NB4 (cell line): ENCODE results near the gene ARHGAP24.

Source experiments
- DNase-seq: peaks from one replicate; pipeline ENCODE4 v3.0.0; 2010; ENCODE audit warnings: low read depth
- H3K4me3 ChIP-seq: one replicate; pipeline ENCODE4 v1.5.1; 2011; ENCODE audit warnings: mild to moderate bottlenecking, low read depth, low read length, moderate library complexity
- CTCF ChIP-seq: IDR thresholded peaks from one replicate; pipeline ENCODE4 v1.5.1; 2012; ENCODE audit warnings: low read depth, low read length
- MAX ChIP-seq: IDR thresholded peaks from 2 replicates; pipeline ENCODE4 v1.6.1; 2011; ENCODE audit warnings: low read depth, low read length
- MYC ChIP-seq: IDR thresholded peaks from 2 replicates; pipeline ENCODE4 v1.6.1; 2011; ENCODE audit warnings: low read depth, low read length
- POLR2A ChIP-seq: IDR thresholded peaks from 2 replicates; pipeline ENCODE4 v1.6.1; 2011; ENCODE audit warnings: mild to moderate bottlenecking; ENCODE audit not compliant: insufficient read length; ENCODE audit errors: extremely low read depth

The ARHGAP24 gene

DNA sequence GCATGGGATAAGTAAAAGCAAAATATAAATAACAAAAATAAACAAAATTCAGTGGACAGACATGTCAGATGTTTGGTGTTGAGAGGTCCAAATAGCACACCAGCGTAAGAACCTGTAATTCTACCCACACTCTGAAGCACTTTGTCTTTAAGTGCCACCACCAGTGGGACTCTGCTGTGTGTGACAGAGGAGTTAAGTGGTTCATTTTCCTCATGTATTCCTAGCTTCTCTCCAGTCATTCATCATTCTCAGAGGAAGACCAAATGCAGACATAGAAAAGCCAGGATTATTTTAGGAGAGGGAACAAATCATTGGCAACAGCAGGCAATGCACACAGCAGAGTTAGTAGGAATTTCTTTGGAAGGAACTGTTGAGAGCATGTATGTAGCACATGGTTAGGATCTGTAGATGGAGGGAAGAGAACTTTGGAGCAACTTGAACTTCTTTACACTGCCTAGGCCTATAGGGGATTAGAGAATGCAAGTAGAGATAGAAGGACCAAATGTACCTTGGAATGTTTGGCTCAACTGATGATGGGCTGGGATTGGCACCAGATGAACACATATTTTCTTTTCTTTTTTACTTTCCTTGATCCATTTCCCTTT, 43.0 kb upstream of the ARHGAP24 start:
- no peak for TF ChIP-seq MAX
- TF ChIP-seq CTCF: no peak
- no peak for TF ChIP-seq POLR2A
- TF ChIP-seq MYC: no peak
- DNase-seq: no peak
- H3K4me3 ChIP-seq: no peak overlapping the region

GRCh38 chr4:85445050-85445639, 29.8 kb upstream of the ARHGAP24 start:
- no peak for TF ChIP-seq POLR2A
- TF ChIP-seq MAX: no peak
- no peak for TF ChIP-seq MYC
- TF ChIP-seq CTCF: no peak
- no peak for DNase-seq
- H3K4me3 ChIP-seq: no peak overlapping the region

DNA sequence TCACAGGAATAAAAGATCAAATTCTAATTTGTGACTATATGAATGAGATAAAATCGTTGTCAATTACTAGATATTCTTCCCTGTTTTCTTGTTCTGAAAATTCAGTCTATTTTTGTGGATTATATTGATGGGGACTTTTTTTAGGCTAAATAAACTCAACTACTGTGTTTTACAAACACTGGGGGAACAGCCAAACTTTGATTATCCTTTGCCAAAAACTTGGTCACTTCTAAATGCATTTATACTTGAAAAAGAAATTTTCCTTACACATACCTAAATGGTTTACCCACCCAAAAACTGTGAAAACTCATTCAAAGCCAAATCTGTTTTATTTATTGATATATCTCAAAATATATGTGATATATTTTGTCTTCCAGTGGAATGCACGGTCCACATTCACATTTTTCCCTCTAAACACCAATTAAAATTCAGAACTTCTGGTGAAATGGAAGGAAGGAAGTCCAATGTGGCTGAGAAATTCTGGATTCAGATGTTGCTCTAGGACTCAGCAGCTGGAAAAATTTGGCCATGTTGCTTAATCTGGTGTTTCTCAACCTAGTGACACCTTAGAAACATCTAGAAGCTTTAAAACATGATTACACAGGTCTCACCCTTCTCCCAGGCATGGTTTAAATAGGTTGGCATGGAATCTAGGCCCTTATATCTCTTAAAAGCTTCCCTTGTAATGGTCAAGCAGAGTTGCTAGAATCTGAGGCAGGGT, 28.6 kb upstream of the ARHGAP24 start:
- TF ChIP-seq MAX (no peak), MYC (no peak), POLR2A (no peak), CTCF (no peak)
- DNase-seq: no peak
- no peak overlapping the region for H3K4me3 ChIP-seq

DNA sequence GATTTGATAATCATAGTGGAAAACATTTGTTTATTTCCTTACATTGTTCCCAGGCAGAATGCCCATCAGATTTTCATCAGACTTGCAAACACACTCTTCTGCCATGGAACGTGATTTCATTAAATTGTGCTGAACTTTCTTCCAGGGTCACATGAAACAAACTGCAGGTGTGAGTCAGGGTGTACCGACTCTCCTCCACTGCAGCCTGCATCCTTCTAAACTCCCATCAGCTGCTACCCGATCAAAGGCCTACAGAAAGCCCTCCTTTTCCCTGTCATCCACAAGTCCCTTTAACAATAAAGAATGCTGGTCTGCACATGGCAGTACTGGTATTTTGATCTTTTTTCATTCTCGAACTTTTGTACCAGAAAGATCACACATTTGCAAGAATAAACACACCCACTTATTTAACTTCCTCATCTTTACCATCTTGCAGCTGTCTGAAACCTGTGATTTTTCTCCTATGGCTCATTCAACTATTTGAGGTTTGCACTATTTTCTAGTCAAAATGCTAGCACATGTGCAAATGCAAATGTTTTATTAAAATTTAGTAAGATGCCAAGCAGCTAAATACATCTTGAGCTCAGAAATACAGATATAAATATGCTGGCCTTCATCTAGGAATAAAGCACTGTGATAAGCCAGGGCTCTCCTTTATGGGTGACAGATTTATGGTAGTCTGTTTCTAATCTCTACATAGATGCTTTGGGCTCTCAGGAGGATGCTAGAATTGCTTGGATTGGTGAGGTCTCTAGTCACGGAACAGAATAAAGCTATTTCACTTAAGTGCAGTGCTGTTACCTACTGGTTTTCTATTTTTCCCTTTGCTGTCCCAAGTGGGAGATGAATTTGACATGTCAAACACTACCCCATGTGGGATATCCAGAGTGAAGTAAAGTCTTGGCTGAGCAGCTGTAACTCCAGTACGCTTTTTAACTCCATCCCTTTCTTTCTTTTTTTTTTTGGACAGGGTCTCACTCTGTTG, 25.8 kb upstream of the ARHGAP24 start:
- DNase-seq: no peak
- no peak overlapping the region for H3K4me3 ChIP-seq
- no peak for TF ChIP-seq CTCF
- no peak for TF ChIP-seq POLR2A
- no peak for TF ChIP-seq MYC
- TF ChIP-seq MAX: no peak

- no peak for DNase-seq
- no peak for TF ChIP-seq CTCF
- TF ChIP-seq MYC: no peak
- TF ChIP-seq POLR2A: no peak
- TF ChIP-seq MAX: no peak
- H3K4me3 ChIP-seq: no peak overlapping the region
These were observed 22.8 kb upstream of the ARHGAP24 start for GRCh38 chr4:85452058-85452731.
